ENCODE measurements around the gene NLGN2. TPM values are rescaled to one million over a fixed set of nuclear protein-coding genes. Genes with fewer than 3 reads are reported as not detected.

Gene NLGN2
- total and polyA plus RNA-seq, 4 donors = 0.24 to 2.4 (median 0.90) TPM

DNA sequence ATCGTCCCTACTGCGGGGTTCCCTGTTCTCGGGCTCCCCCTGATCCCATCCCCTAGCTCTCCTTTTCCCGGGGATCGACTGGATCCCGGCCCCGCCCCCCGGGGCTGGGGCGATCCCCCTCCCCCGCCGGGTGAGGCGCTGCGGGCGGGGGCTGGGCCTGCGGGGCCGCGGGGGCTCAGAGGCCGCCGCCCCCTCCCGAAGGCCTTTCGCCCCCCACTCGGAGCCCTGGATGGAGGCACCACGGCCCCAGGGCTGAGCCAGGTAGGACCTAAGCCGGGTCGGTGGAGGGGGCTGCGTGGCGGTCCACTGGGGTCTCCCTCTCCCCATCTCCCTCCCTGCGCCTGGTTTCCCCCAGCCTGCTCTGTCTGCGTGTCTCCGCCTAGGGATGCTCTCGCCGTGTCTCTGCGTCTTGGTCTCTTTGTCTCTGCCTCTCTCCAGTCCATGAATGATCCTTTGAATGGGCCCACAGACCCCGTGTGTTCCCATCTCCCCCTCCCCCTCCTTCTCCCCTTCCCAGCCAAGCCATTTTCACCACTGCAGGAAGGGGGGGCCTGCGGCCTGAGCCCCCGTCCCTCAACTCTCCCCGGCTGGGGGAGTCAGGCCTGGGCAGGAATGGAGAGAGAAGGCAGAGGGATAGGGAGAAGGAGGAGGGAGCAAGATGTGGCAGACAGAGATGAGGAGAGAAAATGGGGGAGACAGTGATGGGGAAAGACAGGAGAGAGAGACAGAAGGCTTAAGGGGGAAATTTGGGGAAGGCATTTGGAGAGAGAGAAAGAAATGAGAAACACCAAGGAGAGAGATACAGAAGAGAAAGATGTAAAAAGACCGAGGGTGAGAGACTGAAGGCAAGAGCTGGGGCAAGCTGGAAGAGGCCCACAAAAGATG lies 2.1 kb upstream of the NLGN2 start:
- H3K4me1 ChIP-seq (ENCODE audit: control insufficient read depth in 4 of 4, insufficient read depth in 4 of 4, low read length in 3 of 4) = peaks cover 4 to 8% (median 7%) of the 10 kb centered on the region in 4 donors
- no peaks in the 10 kb centered on the region for H3K9me3 ChIP-seq (ENCODE audit: control insufficient read depth in 4 of 4, low read length in 3 of 4)
- no peaks in the 10 kb centered on the region for H3K36me3 ChIP-seq (ENCODE audit: control insufficient read depth in 4 of 4, insufficient read depth in 3 of 4, low read depth in 1 of 4, low read length in 3 of 4)
- no peak overlapping the region for H3K9ac ChIP-seq (ENCODE audit: low read depth in 1 of 2, low read length in 2 of 2)
- no peak for DNase-seq (ENCODE audit: low spot score)
- WGBS = 24% methylated on average over 38 of the region's 38 CpGs
- no peaks in the 10 kb centered on the region for H3K27me3 ChIP-seq (ENCODE audit: control insufficient read depth in 4 of 4, insufficient read depth in 4 of 4, low read length in 3 of 4)
- TF ChIP-seq, protein P1, sequence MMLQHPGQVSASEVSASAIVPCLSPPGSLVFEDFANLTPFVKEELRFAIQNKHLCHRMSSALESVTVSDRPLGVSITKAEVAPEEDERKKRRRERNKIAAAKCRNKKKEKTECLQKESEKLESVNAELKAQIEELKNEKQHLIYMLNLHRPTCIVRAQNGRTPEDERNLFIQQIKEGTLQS (IDR thresholded peaks at IDR 0.05) = no peak
- TF ChIP-seq YY1 (IDR thresholded peaks at IDR 0.05) (no peak), FOXA1 (IDR thresholded peaks at IDR 0.05) (no peak), TAF1 (conservative IDR thresholded peaks at IDR 0.05) (no peak), HNF4A (conservative IDR thresholded peaks at IDR 0.05) (no peak), FOXA2 (IDR thresholded peaks at IDR 0.05) (no peak), NR2F2 (IDR thresholded peaks at IDR 0.05) (no peak), MAX (IDR thresholded peaks at IDR 0.05) (no peak), RAD21 (IDR thresholded peaks at IDR 0.05) (no peak), EGR1 (IDR thresholded peaks at IDR 0.05; ENCODE audit: low read depth in 2 of 2) (no peak), RXRA (IDR thresholded peaks at IDR 0.05) (no peak), JUND (IDR thresholded peaks at IDR 0.05) (no peak), GABPA (IDR thresholded peaks at IDR 0.05 in 1 of 2, conservative IDR thresholded peaks at IDR 0.05 in 1 of 2) (no peak), SP1 (IDR thresholded peaks at IDR 0.05) (no peak), HNF4G (IDR thresholded peaks at IDR 0.05) (no peak)
- TF ChIP-seq, protein P2, sequence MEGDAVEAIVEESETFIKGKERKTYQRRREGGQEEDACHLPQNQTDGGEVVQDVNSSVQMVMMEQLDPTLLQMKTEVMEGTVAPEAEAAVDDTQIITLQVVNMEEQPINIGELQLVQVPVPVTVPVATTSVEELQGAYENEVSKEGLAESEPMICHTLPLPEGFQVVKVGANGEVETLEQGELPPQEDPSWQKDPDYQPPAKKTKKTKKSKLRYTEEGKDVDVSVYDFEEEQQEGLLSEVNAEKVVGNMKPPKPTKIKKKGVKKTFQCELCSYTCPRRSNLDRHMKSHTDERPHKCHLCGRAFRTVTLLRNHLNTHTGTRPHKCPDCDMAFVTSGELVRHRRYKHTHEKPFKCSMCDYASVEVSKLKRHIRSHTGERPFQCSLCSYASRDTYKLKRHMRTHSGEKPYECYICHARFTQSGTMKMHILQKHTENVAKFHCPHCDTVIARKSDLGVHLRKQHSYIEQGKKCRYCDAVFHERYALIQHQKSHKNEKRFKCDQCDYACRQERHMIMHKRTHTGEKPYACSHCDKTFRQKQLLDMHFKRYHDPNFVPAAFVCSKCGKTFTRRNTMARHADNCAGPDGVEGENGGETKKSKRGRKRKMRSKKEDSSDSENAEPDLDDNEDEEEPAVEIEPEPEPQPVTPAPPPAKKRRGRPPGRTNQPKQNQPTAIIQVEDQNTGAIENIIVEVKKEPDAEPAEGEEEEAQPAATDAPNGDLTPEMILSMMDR (IDR thresholded peaks at IDR 0.05; ENCODE audit: low read depth, low read length, missing input control) = no peak
- TF ChIP-seq, protein P3, sequence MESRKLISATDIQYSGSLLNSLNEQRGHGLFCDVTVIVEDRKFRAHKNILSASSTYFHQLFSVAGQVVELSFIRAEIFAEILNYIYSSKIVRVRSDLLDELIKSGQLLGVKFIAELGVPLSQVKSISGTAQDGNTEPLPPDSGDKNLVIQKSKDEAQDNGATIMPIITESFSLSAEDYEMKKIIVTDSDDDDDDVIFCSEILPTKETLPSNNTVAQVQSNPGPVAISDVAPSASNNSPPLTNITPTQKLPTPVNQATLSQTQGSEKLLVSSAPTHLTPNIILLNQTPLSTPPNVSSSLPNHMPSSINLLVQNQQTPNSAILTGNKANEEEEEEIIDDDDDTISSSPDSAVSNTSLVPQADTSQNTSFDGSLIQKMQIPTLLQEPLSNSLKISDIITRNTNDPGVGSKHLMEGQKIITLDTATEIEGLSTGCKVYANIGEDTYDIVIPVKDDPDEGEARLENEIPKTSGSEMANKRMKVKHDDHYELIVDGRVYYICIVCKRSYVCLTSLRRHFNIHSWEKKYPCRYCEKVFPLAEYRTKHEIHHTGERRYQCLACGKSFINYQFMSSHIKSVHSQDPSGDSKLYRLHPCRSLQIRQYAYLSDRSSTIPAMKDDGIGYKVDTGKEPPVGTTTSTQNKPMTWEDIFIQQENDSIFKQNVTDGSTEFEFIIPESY (IDR thresholded peaks at IDR 0.05) = no peak
- TF ChIP-seq, protein P4, sequence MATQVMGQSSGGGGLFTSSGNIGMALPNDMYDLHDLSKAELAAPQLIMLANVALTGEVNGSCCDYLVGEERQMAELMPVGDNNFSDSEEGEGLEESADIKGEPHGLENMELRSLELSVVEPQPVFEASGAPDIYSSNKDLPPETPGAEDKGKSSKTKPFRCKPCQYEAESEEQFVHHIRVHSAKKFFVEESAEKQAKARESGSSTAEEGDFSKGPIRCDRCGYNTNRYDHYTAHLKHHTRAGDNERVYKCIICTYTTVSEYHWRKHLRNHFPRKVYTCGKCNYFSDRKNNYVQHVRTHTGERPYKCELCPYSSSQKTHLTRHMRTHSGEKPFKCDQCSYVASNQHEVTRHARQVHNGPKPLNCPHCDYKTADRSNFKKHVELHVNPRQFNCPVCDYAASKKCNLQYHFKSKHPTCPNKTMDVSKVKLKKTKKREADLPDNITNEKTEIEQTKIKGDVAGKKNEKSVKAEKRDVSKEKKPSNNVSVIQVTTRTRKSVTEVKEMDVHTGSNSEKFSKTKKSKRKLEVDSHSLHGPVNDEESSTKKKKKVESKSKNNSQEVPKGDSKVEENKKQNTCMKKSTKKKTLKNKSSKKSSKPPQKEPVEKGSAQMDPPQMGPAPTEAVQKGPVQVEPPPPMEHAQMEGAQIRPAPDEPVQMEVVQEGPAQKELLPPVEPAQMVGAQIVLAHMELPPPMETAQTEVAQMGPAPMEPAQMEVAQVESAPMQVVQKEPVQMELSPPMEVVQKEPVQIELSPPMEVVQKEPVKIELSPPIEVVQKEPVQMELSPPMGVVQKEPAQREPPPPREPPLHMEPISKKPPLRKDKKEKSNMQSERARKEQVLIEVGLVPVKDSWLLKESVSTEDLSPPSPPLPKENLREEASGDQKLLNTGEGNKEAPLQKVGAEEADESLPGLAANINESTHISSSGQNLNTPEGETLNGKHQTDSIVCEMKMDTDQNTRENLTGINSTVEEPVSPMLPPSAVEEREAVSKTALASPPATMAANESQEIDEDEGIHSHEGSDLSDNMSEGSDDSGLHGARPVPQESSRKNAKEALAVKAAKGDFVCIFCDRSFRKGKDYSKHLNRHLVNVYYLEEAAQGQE (IDR thresholded peaks at IDR 0.05) = no peak
- H3K4me3 ChIP-seq (ENCODE audit: low read depth in 1 of 3, low read length in 3 of 3) = peak overlapping the region in 1 of 3 donors; percentile 67
- H3K27ac ChIP-seq (ENCODE audit: low read depth in 1 of 2, low read length in 2 of 2) = peak overlapping the region in 1 of 2 donors; percentile 6
